Nephron (organoid): ENCODE measurements around the gene TAF4.
A peak's percentile ranks its signal among the peaks of the same experiment; 100 is the strongest.
"Not testable (repeated sequence)": the region's sequence is repeated elsewhere in the genome, so short reads cannot be mapped to it uniquely, and the experiment has no call there.

ENCODE experiments used
- H3K27ac Mint-ChIP-seq, 3 experiments: 2 replicates each; pipeline ENCODE4 v1.8.0; 2020; ENCODE audit warnings: mixed read lengths in 3 of 3, mild to moderate bottlenecking in 2 of 3, moderate library complexity in 1 of 3
- H3K27me3 Mint-ChIP-seq: 2 replicates; pipeline ENCODE4 v1.8.0; 2021; ENCODE audit warnings: low read depth, mild to moderate bottlenecking, moderate library complexity, mixed read lengths
- H3K36me3 Mint-ChIP-seq: 2 replicates; pipeline ENCODE4 v1.8.0; 2020; ENCODE audit warnings: low read depth, mixed read lengths
- H3K4me1 Mint-ChIP-seq: 2 replicates; pipeline ENCODE4 v1.8.0; 2020; ENCODE audit warnings: mixed read lengths
- H3K4me3 Mint-ChIP-seq, 3 experiments: 2 replicates each; pipeline ENCODE4 v1.8.0; 2020; ENCODE audit warnings: mild to moderate bottlenecking in 3 of 3, mixed read lengths in 3 of 3, moderate library complexity in 2 of 3
- H3K9me3 Mint-ChIP-seq: 2 replicates; pipeline ENCODE4 v1.8.0; 2020; ENCODE audit warnings: mixed read lengths
- CTCF ChIP-seq, 3 experiments: fragments of 200-600 bp; sonication (generic); IDR thresholded peaks; one replicate each; pipeline ENCODE4 v1.5.0; 2021; ENCODE audit warnings: antibody characterized with exemption in 3 of 3; ENCODE audit not compliant: unreplicated experiment in 3 of 3

Gene TAF4

GRCh38 chr20:61983965-61984364, 81.7 kb downstream of the TAF4 start:
- no peaks in the 10 kb centered on the region for H3K4me1 Mint-ChIP-seq
- H3K27ac Mint-ChIP-seq = no peak overlapping the region
- no peaks in the 10 kb centered on the region for H3K9me3 Mint-ChIP-seq
- H3K36me3 Mint-ChIP-seq = peaks cover 63% of the 10 kb centered on the region
- TF ChIP-seq CTCF (IDR thresholded peaks at IDR 0.05; ENCODE audit: unreplicated experiment in 3 of 3) = no peak
- no peaks in the 10 kb centered on the region for H3K27me3 Mint-ChIP-seq
- no peak overlapping the region for H3K4me3 Mint-ChIP-seq

GRCh38 chr20:61982951-61983315, 82.7 kb downstream of the TAF4 start:
- no peaks in the 10 kb centered on the region for H3K9me3 Mint-ChIP-seq
- peaks cover 55% of the 10 kb centered on the region for H3K36me3 Mint-ChIP-seq
- no peak overlapping the region for H3K27ac Mint-ChIP-seq
- H3K4me1 Mint-ChIP-seq = no peaks in the 10 kb centered on the region
- H3K27me3 Mint-ChIP-seq = no peaks in the 10 kb centered on the region
- no peak for TF ChIP-seq CTCF (IDR thresholded peaks at IDR 0.05; ENCODE audit: unreplicated experiment in 3 of 3)
- no peak overlapping the region for H3K4me3 Mint-ChIP-seq

- Mint-ChIP-seq H3K9me3 (no peaks in the 10 kb centered on the region), H3K27me3 (no peaks in the 10 kb centered on the region), H3K36me3 (peaks cover 49% of the 10 kb centered on the region), H3K4me3 (no peak overlapping the region), H3K27ac (no peak overlapping the region), H3K4me1 (no peaks in the 10 kb centered on the region)
- no peak for TF ChIP-seq CTCF (IDR thresholded peaks at IDR 0.05; ENCODE audit: unreplicated experiment in 3 of 3)
Observed at GRCh38 chr20:61982191-61982950, 83.3 kb downstream of the TAF4 start.

GRCh38 chr20:61981691-61982090, 84.0 kb downstream of the TAF4 start:
- H3K36me3 Mint-ChIP-seq = peaks cover 42% of the 10 kb centered on the region
- H3K27me3 Mint-ChIP-seq, H3K4me1 Mint-ChIP-seq, H3K27ac Mint-ChIP-seq, H3K9me3 Mint-ChIP-seq, H3K4me3 Mint-ChIP-seq: not testable (repeated sequence)

- H3K4me3 Mint-ChIP-seq = no peak overlapping the region
- TF ChIP-seq CTCF (IDR thresholded peaks at IDR 0.05; ENCODE audit: unreplicated experiment in 3 of 3) = peak in 2 of 3 experiments; percentile 22 to 43
- H3K36me3 Mint-ChIP-seq = peaks cover 40% of the 10 kb centered on the region
- H3K27me3 Mint-ChIP-seq = no peaks in the 10 kb centered on the region
- H3K4me1 Mint-ChIP-seq = no peaks in the 10 kb centered on the region
- no peak overlapping the region for H3K27ac Mint-ChIP-seq
- no peaks in the 10 kb centered on the region for H3K9me3 Mint-ChIP-seq
Observed at GRCh38 chr20:61980647-61981583, 84.8 kb downstream of the TAF4 start.
